Measurements from ENCODE around the gene SRCIN1. TPM values are rescaled to one million over a fixed set of nuclear protein-coding genes. Genes with fewer than 3 reads are reported as not detected.
A peak's percentile ranks its signal among the peaks of the same experiment; 100 is the strongest.
"Not testable (repeated sequence)": the region's sequence is repeated elsewhere in the genome, so short reads cannot be mapped to it uniquely, and the experiment has no call there.

SRCIN1 gene
- total RNA-seq, 2 donors from 2014 or later = 2.8 to 5.9 TPM

GRCh38 chr17:38653230-38653629 is 47.5 kb upstream of the SRCIN1 start:
- peaks cover 6% of the 10 kb centered on the region for H3K4me1 Mint-ChIP-seq

GRCh38 chr17:38650653-38651173 is 45.0 kb upstream of the SRCIN1 start:
- H3K4me1 Mint-ChIP-seq; H3K27ac Mint-ChIP-seq; H3K27ac ChIP-seq (ENCODE audit: low read depth, low read length); H3K27me3 ChIP-seq (ENCODE audit: control insufficient read depth, insufficient read depth, low read length, poor library complexity, severe bottlenecking); H3K4me3 Mint-ChIP-seq; H3K4me3 ChIP-seq (ENCODE audit: low read length); H3K9me3 ChIP-seq (ENCODE audit: control insufficient read depth, low read length); H3K9ac ChIP-seq (ENCODE audit: extremely low read depth, low read length, poor library complexity, severe bottlenecking); H3K36me3 Mint-ChIP-seq (ENCODE audit: low read depth); H3K27me3 Mint-ChIP-seq (ENCODE audit: insufficient read depth); H3K36me3 ChIP-seq (ENCODE audit: control insufficient read depth, insufficient read depth, low read length); H3K4me1 ChIP-seq (ENCODE audit: control insufficient read depth, insufficient read depth, low read length); H3K9me3 Mint-ChIP-seq: not testable (repeated sequence)
- peak; percentile 39 for DNase-seq
- 89 to 91% methylated on average over 11 of the region's 11 CpGs for WGBS, 2 experiments (ENCODE audit: insufficient coverage in 1 of 2, insufficient read length in 1 of 2)

More at GRCh38 chr17:38653230-38653629, 47.5 kb upstream of the SRCIN1 start:
- 86 to 89% methylated on average over 1 of the region's 1 CpG for whole genome bisulfite sequencing, 2 experiments (ENCODE audit: insufficient coverage in 1 of 2, insufficient read length in 1 of 2)
- Histone ChIP-seq H3K27ac (ENCODE audit: low read depth, low read length) (no peak overlapping the region), H3K36me3 (ENCODE audit: control insufficient read depth, insufficient read depth, low read length) (no peaks in the 10 kb centered on the region), H3K4me3 (ENCODE audit: low read length) (no peak overlapping the region), H3K9me3 (ENCODE audit: control insufficient read depth, low read length) (no peaks in the 10 kb centered on the region), H3K9ac (ENCODE audit: extremely low read depth, low read length, poor library complexity, severe bottlenecking) (no peak overlapping the region), H3K4me1 (ENCODE audit: control insufficient read depth, insufficient read depth, low read length) (no peaks in the 10 kb centered on the region), H3K27me3 (ENCODE audit: control insufficient read depth, insufficient read depth, low read length, poor library complexity, severe bottlenecking) (no peaks in the 10 kb centered on the region)
- TF ChIP-seq, protein P1, sequence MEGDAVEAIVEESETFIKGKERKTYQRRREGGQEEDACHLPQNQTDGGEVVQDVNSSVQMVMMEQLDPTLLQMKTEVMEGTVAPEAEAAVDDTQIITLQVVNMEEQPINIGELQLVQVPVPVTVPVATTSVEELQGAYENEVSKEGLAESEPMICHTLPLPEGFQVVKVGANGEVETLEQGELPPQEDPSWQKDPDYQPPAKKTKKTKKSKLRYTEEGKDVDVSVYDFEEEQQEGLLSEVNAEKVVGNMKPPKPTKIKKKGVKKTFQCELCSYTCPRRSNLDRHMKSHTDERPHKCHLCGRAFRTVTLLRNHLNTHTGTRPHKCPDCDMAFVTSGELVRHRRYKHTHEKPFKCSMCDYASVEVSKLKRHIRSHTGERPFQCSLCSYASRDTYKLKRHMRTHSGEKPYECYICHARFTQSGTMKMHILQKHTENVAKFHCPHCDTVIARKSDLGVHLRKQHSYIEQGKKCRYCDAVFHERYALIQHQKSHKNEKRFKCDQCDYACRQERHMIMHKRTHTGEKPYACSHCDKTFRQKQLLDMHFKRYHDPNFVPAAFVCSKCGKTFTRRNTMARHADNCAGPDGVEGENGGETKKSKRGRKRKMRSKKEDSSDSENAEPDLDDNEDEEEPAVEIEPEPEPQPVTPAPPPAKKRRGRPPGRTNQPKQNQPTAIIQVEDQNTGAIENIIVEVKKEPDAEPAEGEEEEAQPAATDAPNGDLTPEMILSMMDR (conservative IDR thresholded peaks at IDR 0.05) = no peak
- H3K27ac Mint-ChIP-seq = no peak overlapping the region
- DNase-seq = peak; percentile 39
- no peaks in the 10 kb centered on the region for H3K36me3 Mint-ChIP-seq (ENCODE audit: low read depth)
- peaks cover 8% of the 10 kb centered on the region for H3K27me3 Mint-ChIP-seq (ENCODE audit: insufficient read depth)
- H3K4me3 Mint-ChIP-seq = no peak overlapping the region
- H3K9me3 Mint-ChIP-seq = no peaks in the 10 kb centered on the region

DNA sequence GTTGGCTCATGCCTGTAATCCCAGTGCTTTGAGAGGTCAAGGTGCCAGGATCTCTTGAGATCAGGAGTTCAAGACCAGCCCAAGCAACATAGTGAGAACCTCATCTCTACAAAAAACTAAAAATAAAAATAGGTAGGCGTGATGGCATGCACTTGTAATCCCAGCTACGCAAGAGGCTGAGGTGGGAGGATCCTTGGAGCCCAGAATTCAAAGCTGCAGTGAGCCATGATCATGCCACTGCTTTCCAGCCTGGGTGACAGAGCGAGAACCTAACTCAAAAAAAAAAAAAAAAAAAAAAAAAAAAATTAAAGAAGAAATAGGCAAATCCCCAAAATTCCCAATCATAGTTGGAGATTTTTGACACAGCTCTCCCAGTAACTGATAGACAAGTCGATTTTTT is 32.2 kb upstream of the SRCIN1 start:
- H3K27me3 ChIP-seq (ENCODE audit: control insufficient read depth, insufficient read depth, low read length, poor library complexity, severe bottlenecking) = no peaks in the 10 kb centered on the region
- no peak overlapping the region for H3K27ac ChIP-seq (ENCODE audit: low read depth, low read length)
- H3K9me3 Mint-ChIP-seq = no peaks in the 10 kb centered on the region
- H3K36me3 ChIP-seq (ENCODE audit: control insufficient read depth, insufficient read depth, low read length) = no peaks in the 10 kb centered on the region
- no peaks in the 10 kb centered on the region for H3K27me3 Mint-ChIP-seq (ENCODE audit: insufficient read depth)
- H3K9me3 ChIP-seq (ENCODE audit: control insufficient read depth, low read length) = no peaks in the 10 kb centered on the region
- peak; percentile 28 for DNase-seq
- WGBS, 2 experiments (ENCODE audit: insufficient coverage in 1 of 2, insufficient read length in 1 of 2) = 93 to 100% methylated on average over 2 of the region's 4 CpGs
- no peak overlapping the region for H3K4me3 Mint-ChIP-seq
- H3K4me1 Mint-ChIP-seq = peaks cover 7% of the 10 kb centered on the region
- TF ChIP-seq, protein P1 (conservative IDR thresholded peaks at IDR 0.05) = no peak
- no peak overlapping the region for H3K9ac ChIP-seq (ENCODE audit: extremely low read depth, low read length, poor library complexity, severe bottlenecking)
- H3K4me3 ChIP-seq (ENCODE audit: low read length) = no peak overlapping the region
- H3K4me1 ChIP-seq (ENCODE audit: control insufficient read depth, insufficient read depth, low read length) = no peaks in the 10 kb centered on the region
- no peaks in the 10 kb centered on the region for H3K36me3 Mint-ChIP-seq (ENCODE audit: low read depth)
- H3K27ac Mint-ChIP-seq = no peak overlapping the region

DNA sequence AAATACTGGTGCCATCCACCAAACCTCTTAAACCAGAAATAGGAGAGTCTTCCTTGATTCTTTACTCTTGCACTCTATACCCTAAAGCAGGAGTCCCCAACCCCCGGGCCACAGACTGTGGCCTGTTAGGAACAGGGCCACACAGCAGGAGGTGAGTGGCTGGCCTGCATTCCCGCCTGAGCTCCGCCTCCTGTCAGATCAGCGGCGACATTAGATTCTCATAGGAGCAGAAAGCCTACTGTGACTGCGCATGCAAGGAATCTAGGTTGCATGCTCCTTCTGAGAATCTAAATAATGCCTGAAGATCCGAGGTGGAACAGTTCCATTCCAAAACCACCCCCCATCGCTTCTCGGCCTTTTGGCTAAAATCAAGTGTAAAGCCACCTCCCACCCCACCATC is 30.3 kb upstream of the SRCIN1 start:
- Mint-ChIP-seq H3K36me3 (ENCODE audit: low read depth) (no peaks in the 10 kb centered on the region), H3K9me3 (no peaks in the 10 kb centered on the region), H3K4me1 (peaks cover 7% of the 10 kb centered on the region), H3K27ac (no peak overlapping the region), H3K27me3 (ENCODE audit: insufficient read depth) (no peaks in the 10 kb centered on the region), H3K4me3 (no peak overlapping the region)
- no peaks in the 10 kb centered on the region for H3K9me3 ChIP-seq (ENCODE audit: control insufficient read depth, low read length)
- H3K36me3 ChIP-seq (ENCODE audit: control insufficient read depth, insufficient read depth, low read length) = no peaks in the 10 kb centered on the region
- 40 to 43% methylated on average over 5 to 9 of the region's 9 CpGs for WGBS, 2 experiments (ENCODE audit: insufficient coverage in 1 of 2, insufficient read length in 1 of 2)
- no peak overlapping the region for H3K9ac ChIP-seq (ENCODE audit: extremely low read depth, low read length, poor library complexity, severe bottlenecking)
- no peaks in the 10 kb centered on the region for H3K4me1 ChIP-seq (ENCODE audit: control insufficient read depth, insufficient read depth, low read length)
- peak; percentile 94 for DNase-seq
- H3K27me3 ChIP-seq (ENCODE audit: control insufficient read depth, insufficient read depth, low read length, poor library complexity, severe bottlenecking) = no peaks in the 10 kb centered on the region
- TF ChIP-seq, protein P1 (conservative IDR thresholded peaks at IDR 0.05) = no peak
- H3K4me3 ChIP-seq (ENCODE audit: low read length) = no peak overlapping the region
- no peak overlapping the region for H3K27ac ChIP-seq (ENCODE audit: low read depth, low read length)
